Spleen (tissue), 11 donors: ENCODE measurements around the gene TBC1D22A. TPM values are rescaled to one million over a fixed set of nuclear protein-coding genes. Genes with fewer than 3 reads are reported as not detected.

ENCODE experiments used
- DNase-seq: peaks from one replicate; pipeline ENCODE4 v3.0.0-alpha.2; 2020
- H3K27ac ChIP-seq, 8 donors: fragments of 200-600 bp; sonication (generic) in 7 of 8; 1 replicate in 4 of 8; 2 replicates in 4 of 8; pipeline versions ENCODE4 v1.5.0 to v1.8.0; 2016 to 2021; ENCODE audit warnings: inconsistent platforms in 4 of 8, mild to moderate bottlenecking in 4 of 8, moderate library complexity in 1 of 8
- H3K27me3 ChIP-seq, 7 donors: fragments of 200-600 bp; sonication (generic) in 6 of 7; replicated peaks in 1 of 7; 1 replicate in 4 of 7; 2 replicates in 3 of 7; pipeline versions ENCODE4 v1.5.0 to v1.8.0; 2016 to 2021; ENCODE audit warnings: inconsistent platforms in 3 of 7, mild to moderate bottlenecking in 1 of 7
- H3K36me3 ChIP-seq, 6 donors: fragments of 200-600 bp; sonication (generic) in 5 of 6; 1 replicate in 4 of 6; 2 replicates in 2 of 6; pipeline versions ENCODE4 v1.5.0 to v1.8.0; 2016 to 2021; ENCODE audit warnings: inconsistent platforms in 2 of 6
- H3K4me1 ChIP-seq, 6 donors: fragments of 200-600 bp; sonication (generic) in 5 of 6; 1 replicate in 3 of 6; 2 replicates in 3 of 6; pipeline versions ENCODE4 v1.5.0 to v1.8.0; 2016 to 2021; ENCODE audit warnings: inconsistent platforms in 3 of 6
- H3K4me3 ChIP-seq, 8 donors: fragments of 200-600 bp; sonication (generic) in 7 of 8; 1 replicate in 4 of 8; 2 replicates in 4 of 8; pipeline versions ENCODE4 v1.5.0 to v1.8.0; 2016 to 2021; ENCODE audit warnings: inconsistent platforms in 4 of 8, mild to moderate bottlenecking in 4 of 8, moderate library complexity in 2 of 8
- H3K9me3 ChIP-seq, 8 donors: fragments of 200-600 bp; sonication (generic) in 7 of 8; 1 replicate in 4 of 8; 2 replicates in 4 of 8; pipeline versions ENCODE4 v1.5.0 to v1.8.0; 2016 to 2021; ENCODE audit warnings: inconsistent platforms in 4 of 8
- CTCF ChIP-seq, 11 experiments: fragments of 200-600 bp in 7 of 11; fragments of 450-650 bp in 4 of 11; sonication (generic) in 4 of 11; IDR thresholded peaks in 8 of 11; conservative IDR thresholded peaks in 3 of 11; 1 replicate in 7 of 11; 2 replicates in 4 of 11; pipeline versions ENCODE4 v1.4.0 to v1.8.0; 2016 to 2021; ENCODE audit warnings: antibody characterized with exemption in 11 of 11, inconsistent platforms in 4 of 11, mild to moderate bottlenecking in 1 of 11
- POLR2A ChIP-seq, 3 donors: fragments of 450-650 bp; IDR thresholded peaks; one replicate each; pipeline ENCODE4 v1.5.1; 2017; ENCODE audit warnings: antibody characterized with exemption in 3 of 3, mild to moderate bottlenecking in 1 of 3
- POLR2AphosphoS5 ChIP-seq, 3 donors: sonication (generic); formaldehyde crosslinking; IDR thresholded peaks; one replicate each; pipeline ENCODE4 v1.5.1; 2017; ENCODE audit warnings: antibody characterized with exemption in 3 of 3
- WGBS, 5 donors: extraction: QIAGEN DNeasy Blood & Tissue Kit in 3 of 5; methylation state at CpG; one replicate each; pipeline versions ENCODE4 v1.1.5 to v1.1.7; 2013 to 2018; 5-methylcytosine and 5-hydroxymethylcytosine counted together
- intact Hi-C: fragments of 100-400 bp; cut with DNase I; formaldehyde crosslinking; loops from one replicate; pipeline ENCODE4 v1.15.0; 2023; ENCODE audit warnings: low total_unique reads
- polyA plus RNA-seq, 3 donors: library from polyadenylated mRNA; stranded (reverse); fragments of 200-250 nt; gene quantifications; one replicate each; pipeline ENCODE4 v1.2.1, GENCODE V29; 2013
- total RNA-seq, 7 donors: library from RNA; depleted of rRNA in 3 of 7; stranded (reverse); fragments of >200 nt in 3 of 7; fragmentation: NEBNext Ultra II Directional in 4 of 7; extraction: Animal tissue kit (Norgen Biotek cat#: 25700) in 4 of 7; gene quantifications; one replicate each; pipeline versions ENCODE4 v1.1.0 to v1.2.1, GENCODE V29; 2016 to 2021
- donor health status: healthy with polysubstance abuse.
- donor health status: DM: no; HTN: no; CAD: no; lungs with moderate emphysema.
- donor health status: DM: no; HTN: no; CAD: no.
- donor health status: Bipolar disorder and iron deficiency.
- donor health status: healthy.
- donor health status: DM: no; HTN: no; CAD: no.
- donor health status: DM: yes; HTN: yes; CAD: no.

Gene TBC1D22A
- total and polyA plus RNA-seq, 10 donors: 17.2 to 66.9 (median 49.6) TPM

- Histone ChIP-seq H3K27ac (peak overlapping the region in 5 of 8 donors; percentile 6 to 50 (median 33)), H3K9me3 (no peaks in the 10 kb centered on the region), H3K27me3 (no peaks in the 10 kb centered on the region), H3K4me3 (no peak overlapping the region), H3K4me1 (peaks cover 13 to 98% (median 62%) of the 10 kb centered on the region in 6 donors), H3K36me3 (peaks cover 0 to 18% (median 0%) of the 10 kb centered on the region in 6 donors)
- intact Hi-C loops: no loop called here
- 53 to 74% (median 72%) methylated on average over 3 of the region's 3 CpGs for WGBS, 5 donors
- no peak for DNase-seq
- TF ChIP-seq POLR2A (IDR thresholded peaks at IDR 0.05) (no peak), POLR2AphosphoS5 (IDR thresholded peaks at IDR 0.05) (no peak), CTCF (IDR thresholded peaks at IDR 0.05 in 8 of 11, conservative IDR thresholded peaks at IDR 0.05 in 3 of 11) (no peak)
These were observed 21.3 kb downstream of the TBC1D22A start for GRCh38 chr22:46783721-46784120.

- H3K27me3 ChIP-seq: no peaks in the 10 kb centered on the region
- TF ChIP-seq POLR2A (IDR thresholded peaks at IDR 0.05) (no peak), CTCF (IDR thresholded peaks at IDR 0.05 in 8 of 11, conservative IDR thresholded peaks at IDR 0.05 in 3 of 11) (no peak), POLR2AphosphoS5 (IDR thresholded peaks at IDR 0.05) (no peak)
- peak overlapping the region in 4 of 8 donors; percentile 10 to 50 (median 22) for H3K27ac ChIP-seq
- peaks cover 1 to 33% (median 12%) of the 10 kb centered on the region in 6 donors for H3K36me3 ChIP-seq
- intact Hi-C loops: no loop called here
- no peak overlapping the region for H3K4me3 ChIP-seq
- no peaks in the 10 kb centered on the region for H3K9me3 ChIP-seq
- 67 to 76% (median 74%) methylated on average over 9 of the region's 9 CpGs for WGBS, 5 donors
- no peak for DNase-seq
- peaks cover 31 to 98% (median 61%) of the 10 kb centered on the region in 6 donors for H3K4me1 ChIP-seq
These were observed 26.2 kb downstream of the TBC1D22A start for GRCh38 chr22:46788441-46789172.

GRCh38 chr22:46789992-46790391 is 27.5 kb downstream of the TBC1D22A start:
- H3K27ac ChIP-seq: peak overlapping the region in 3 of 8 donors; percentile 68 to 86 (median 80)
- TF ChIP-seq CTCF (IDR thresholded peaks at IDR 0.05 in 8 of 11, conservative IDR thresholded peaks at IDR 0.05 in 3 of 11) (no peak), POLR2A (IDR thresholded peaks at IDR 0.05) (no peak), POLR2AphosphoS5 (IDR thresholded peaks at IDR 0.05) (no peak)
- peaks cover 31 to 98% (median 57%) of the 10 kb centered on the region in 6 donors for H3K4me1 ChIP-seq
- intact Hi-C loops: no loop called here
- no peaks in the 10 kb centered on the region for H3K9me3 ChIP-seq
- peak; percentile 53 for DNase-seq
- no peaks in the 10 kb centered on the region for H3K27me3 ChIP-seq
- peaks cover 4 to 47% (median 25%) of the 10 kb centered on the region in 6 donors for H3K36me3 ChIP-seq
- H3K4me3 ChIP-seq: no peak overlapping the region
- WGBS, 5 donors: 88 to 95% (median 92%) methylated on average over 9 to 10 of the region's 10 CpGs

GRCh38 chr22:46791201-46791731 is 28.8 kb downstream of the TBC1D22A start:
- intact Hi-C loops: no loop called here
- Histone ChIP-seq H3K27me3 (no peaks in the 10 kb centered on the region), H3K36me3 (peaks cover 4 to 60% (median 37%) of the 10 kb centered on the region in 6 donors), H3K9me3 (no peaks in the 10 kb centered on the region), H3K4me1 (peaks cover 31 to 95% (median 52%) of the 10 kb centered on the region in 6 donors), H3K27ac (peak overlapping the region; percentile 68 to 86 (median 80)), H3K4me3 (peak overlapping the region in 1 of 8 donors; percentile 45)
- DNase-seq: peak; percentile 89
- 12 to 17% (median 14%) methylated on average over 13 of the region's 13 CpGs for WGBS, 5 donors
- TF ChIP-seq POLR2AphosphoS5 (IDR thresholded peaks at IDR 0.05): peak in 2 of 3 donors; percentile 60
- no peak for TF ChIP-seq CTCF (IDR thresholded peaks at IDR 0.05 in 8 of 11, conservative IDR thresholded peaks at IDR 0.05 in 3 of 11)
